Subcutaneous adipose tissue (tissue), 4 donors: Measurements from ENCODE around the gene PNPO. TPM values are rescaled to one million over a fixed set of nuclear protein-coding genes. Genes with fewer than 3 reads are reported as not detected.

Source experiments
- CTCF ChIP-seq: fragments of 450-650 bp; IDR thresholded peaks from one replicate; pipeline ENCODE4 v1.5.1; 2016; ENCODE audit warnings: low read depth, mild to moderate bottlenecking, control low read depth, antibody characterized with exemption, moderate library complexity
- total RNA-seq, 4 donors: library from RNA; depleted of rRNA; stranded (reverse); fragments of >200 nt; gene quantifications; one replicate each; pipeline ENCODE4 v1.1.0, GENCODE V29; 2016

Gene PNPO
- total RNA-seq, 4 donors from 2014 or later, result 22.9 to 34.7 (median 27.4) TPM

- no peak for TF ChIP-seq CTCF
Measured at GRCh38 chr17:47975189-47975822, 33.9 kb downstream of the PNPO start.

GRCh38 chr17:47975823-47976205 is 34.4 kb downstream of the PNPO start:
- no peak for TF ChIP-seq CTCF

GRCh38 chr17:47978324-47978723 is 37.0 kb downstream of the PNPO start:
- TF ChIP-seq CTCF, result no peak

- TF ChIP-seq CTCF, result no peak
Measured at GRCh38 chr17:47980541-47980940, 39.2 kb downstream of the PNPO start.

GRCh38 chr17:47981462-47981861 is 40.1 kb downstream of the PNPO start:
- no peak for TF ChIP-seq CTCF

- no peak for TF ChIP-seq CTCF
Measured at GRCh38 chr17:47982091-47982617, 40.8 kb downstream of the PNPO start.

GRCh38 chr17:47982645-47983390 is 41.4 kb downstream of the PNPO start:
- no peak for TF ChIP-seq CTCF
